Kidney (tissue), 14 donors: ENCODE data around the gene UBE2D1. TPM values are rescaled to one million over a fixed set of nuclear protein-coding genes. Genes with fewer than 3 reads are reported as not detected.

Source experiments
- DNase-seq, 5 donors: peaks; one replicate each; pipeline ENCODE4 v3.0.0-alpha.2; 2013 to 2020
- FAIRE-seq: peaks from 2 replicates; lab custom pipeline; 2012; peaks lifted over from hg19 to GRCh38; lab: Jason Lieb, UNC
- H3K27ac ChIP-seq, 2 donors: one replicate each; pipeline ENCODE4 v1.7.0; 2013; ENCODE audit warnings: low read depth in 2 of 2, low read length in 2 of 2, inconsistent platforms in 1 of 2
- H3K27me3 ChIP-seq: one replicate; pipeline ENCODE4 v1.7.1; 2013; ENCODE audit warnings: low read length, inconsistent platforms; ENCODE audit not compliant: control insufficient read depth, insufficient read depth
- H3K36me3 ChIP-seq, 3 donors: one replicate each; pipeline versions ENCODE4 v1.7.0 to v1.7.1; 2013; ENCODE audit warnings: low read length in 3 of 3, control low read depth in 1 of 3, inconsistent platforms in 1 of 3; ENCODE audit not compliant: insufficient read depth in 3 of 3, control insufficient read depth in 2 of 3
- H3K4me1 ChIP-seq, 3 donors: one replicate each; pipeline versions ENCODE4 v1.7.0 to v1.7.1; 2013; ENCODE audit warnings: low read length in 3 of 3, inconsistent platforms in 1 of 3, low read depth in 1 of 3; ENCODE audit not compliant: control insufficient read depth in 2 of 3, insufficient read depth in 2 of 3
- H3K4me3 ChIP-seq, 3 donors: one replicate each; pipeline versions ENCODE4 v1.7.0 to v1.8.1; 2013; ENCODE audit warnings: low read length in 3 of 3, control low read depth in 1 of 3, inconsistent platforms in 1 of 3
- H3K9ac ChIP-seq, 3 donors: one replicate each; pipeline versions ENCODE4 v1.7.0 to v1.7.1; 2013; ENCODE audit warnings: low read length in 3 of 3, control low read depth in 1 of 3, inconsistent platforms in 1 of 3
- H3K9me3 ChIP-seq, 3 donors: one replicate each; pipeline versions ENCODE4 v1.7.0 to v1.7.1; 2013; ENCODE audit warnings: low read length in 3 of 3, control low read depth in 1 of 3, inconsistent platforms in 1 of 3; ENCODE audit not compliant: control insufficient read depth in 2 of 3, insufficient read depth in 1 of 3
- CTCF ChIP-seq: IDR thresholded peaks from 3 replicates; pipeline ENCODE4 v1.5.1; 2012; ENCODE audit warnings: mild to moderate bottlenecking, moderate library complexity, borderline replicate concordance; ENCODE audit not compliant: insufficient read depth; ENCODE audit errors: extremely low read depth
- intact Hi-C: fragments of 100-400 bp; cut with DNase I; formaldehyde crosslinking; loops from one replicate; pipeline ENCODE4 v1.11.1; 2022
- polyA plus RNA-seq: library from polyadenylated mRNA; stranded (reverse); fragments of 350-450 nt; fragmentation: Illumina TruSeq; extraction: RNeasy Lipid Tissue Mini Kit (QIAGEN cat#74804); gene quantifications from one replicate; pipeline ENCODE4 v1.2.3, GENCODE V29; 2014; ENCODE audit warnings: low read depth, low replicate concordance; ENCODE audit not compliant: insufficient read depth
- total RNA-seq: library from RNA; stranded (reverse); fragmentation: NEBNext Ultra II Directional; extraction: Animal tissue kit (Norgen Biotek cat#: 25700); gene quantifications from one replicate; pipeline ENCODE4 v1.2.1, GENCODE V29; 2021
- donor health status: control.
- donor health status: control.
- donor health status: control.
- donor health status: control.
- donor health status: control.
- donor health status: DM: yes; HTN: yes; CAD: no.
- donor health status: Normal renal cell carcinoma (clear cell type).

Gene UBE2D1
- total and polyA plus RNA-seq, 2 donors from 2014 or later: 12.0 to 15.4 TPM

GRCh38 chr10:58299580-58299979 is 35.2 kb upstream of the UBE2D1 start:
- Histone ChIP-seq H3K9me3 (no peaks in the 10 kb centered on the region), H3K27ac (no peak overlapping the region), H3K9ac (no peak overlapping the region), H3K4me3 (peak overlapping the region in 1 of 3 donors; percentile 41), H3K36me3 (no peaks in the 10 kb centered on the region), H3K27me3 (no peaks in the 10 kb centered on the region), H3K4me1 (no peaks in the 10 kb centered on the region)
- FAIRE-seq (peak; percentile 62), DNase-seq (peak in 4 of 5 donors; percentile 49 to 77 (median 70))
- intact Hi-C loops: no loop called here
- TF ChIP-seq CTCF: peak; percentile 79

- H3K27me3 ChIP-seq: no peaks in the 10 kb centered on the region
- no peak overlapping the region for H3K9ac ChIP-seq
- no peaks in the 10 kb centered on the region for H3K4me1 ChIP-seq
- H3K9me3 ChIP-seq: no peaks in the 10 kb centered on the region
- no peak for TF ChIP-seq CTCF
- intact Hi-C loops: no loop called here
- DNase-seq (no peak), FAIRE-seq (no peak)
- no peaks in the 10 kb centered on the region for H3K36me3 ChIP-seq
- no peak overlapping the region for H3K27ac ChIP-seq
- no peak overlapping the region for H3K4me3 ChIP-seq
These were observed 34.1 kb upstream of the UBE2D1 start for GRCh38 chr10:58300676-58301075.

- no peak for FAIRE-seq
- intact Hi-C loops: no loop called here
These were observed 32.6 kb upstream of the UBE2D1 start for GRCh38 chr10:58302254-58302653.

More at GRCh38 chr10:58302254-58302653, 32.6 kb upstream of the UBE2D1 start:
- Histone ChIP-seq H3K27me3 (no peaks in the 10 kb centered on the region), H3K36me3 (no peaks in the 10 kb centered on the region), H3K4me3 (no peak overlapping the region), H3K9me3 (no peaks in the 10 kb centered on the region), H3K27ac (no peak overlapping the region), H3K4me1 (no peaks in the 10 kb centered on the region), H3K9ac (no peak overlapping the region)
- no peak for DNase-seq
- TF ChIP-seq CTCF: no peak
